Adipocyte (in vitro differentiated cells): ENCODE measurements around the gene VRTN.
"Not testable (repeated sequence)": the region's sequence is repeated elsewhere in the genome, so short reads cannot be mapped to it uniquely, and the experiment has no call there.

Source experiments
- DNase-seq: peaks from one replicate; pipeline ENCODE4 v3.0.0-alpha.2; 2015; ENCODE audit warnings: low read depth
- H3K27me3 ChIP-seq: replicated peaks from 2 replicates; pipeline ENCODE4 v1.7.0; 2013; ENCODE audit warnings: mild to moderate bottlenecking, low read length, moderate library complexity; ENCODE audit not compliant: control insufficient read depth, insufficient read depth
- H3K36me3 ChIP-seq: 2 replicates; pipeline ENCODE4 v1.7.0; 2013; ENCODE audit warnings: low read length, mild to moderate bottlenecking, moderate library complexity; ENCODE audit not compliant: control insufficient read depth, insufficient read depth, severe bottlenecking
- H3K4me1 ChIP-seq: 2 replicates; pipeline ENCODE4 v1.7.0; 2013; ENCODE audit warnings: mild to moderate bottlenecking, low read length, moderate library complexity; ENCODE audit not compliant: control insufficient read depth, insufficient read depth
- H3K4me3 ChIP-seq: 2 replicates; pipeline ENCODE4 v1.7.0; 2013; ENCODE audit warnings: mild to moderate bottlenecking, low read length, moderate library complexity
- H3K9ac ChIP-seq: 2 replicates; pipeline ENCODE4 v1.7.0; 2013; ENCODE audit warnings: mild to moderate bottlenecking, low read length, moderate library complexity
- H3K9me3 ChIP-seq: 2 replicates; pipeline ENCODE4 v1.7.0; 2013; ENCODE audit warnings: mild to moderate bottlenecking, low read length, moderate library complexity; ENCODE audit not compliant: control insufficient read depth

Gene VRTN

GRCh38 chr14:74314576-74314975 lies 33.7 kb upstream of the VRTN start:
- Histone ChIP-seq H3K27me3 (peaks cover 8% of the 10 kb centered on the region), H3K9ac (no peak overlapping the region), H3K9me3 (no peaks in the 10 kb centered on the region), H3K4me1 (no peaks in the 10 kb centered on the region), H3K36me3 (no peaks in the 10 kb centered on the region), H3K4me3 (no peak overlapping the region)
- DNase-seq = peak; percentile 66

- H3K36me3 ChIP-seq = no peaks in the 10 kb centered on the region
- peak; percentile 76 for DNase-seq
Measured at GRCh38 chr14:74324931-74325361, 23.3 kb upstream of the VRTN start.

DNA sequence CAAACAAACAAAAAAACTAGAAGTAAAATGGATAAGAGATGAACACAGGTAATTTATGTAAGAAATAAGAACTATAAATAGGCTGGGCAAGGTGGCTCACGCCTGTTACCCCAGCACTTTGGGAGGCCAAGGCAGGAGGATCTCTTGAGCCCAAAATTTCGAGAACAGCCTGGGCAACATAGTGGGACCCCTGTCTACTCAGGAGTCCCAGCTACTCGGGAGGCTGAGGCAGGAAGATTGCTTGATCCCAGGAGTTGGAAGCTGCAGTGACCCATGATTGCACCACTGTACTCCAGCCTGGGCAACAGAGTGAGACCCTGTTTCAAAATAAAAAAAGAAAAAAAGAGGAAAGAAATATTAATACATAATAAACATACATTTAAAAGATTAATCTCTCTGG lies 22.8 kb upstream of the VRTN start:
- DNase-seq = no peak
- Histone ChIP-seq H3K9me3 (no peaks in the 10 kb centered on the region), H3K4me3 (no peak overlapping the region), H3K9ac (no peak overlapping the region), H3K4me1 (no peaks in the 10 kb centered on the region), H3K36me3 (no peaks in the 10 kb centered on the region), H3K27me3 (peaks cover 31% of the 10 kb centered on the region)

More at GRCh38 chr14:74324931-74325361, 23.3 kb upstream of the VRTN start:
- no peaks in the 10 kb centered on the region for H3K4me1 ChIP-seq
- H3K9me3 ChIP-seq = no peaks in the 10 kb centered on the region
- peaks cover 31% of the 10 kb centered on the region for H3K27me3 ChIP-seq
- no peak overlapping the region for H3K9ac ChIP-seq
- H3K4me3 ChIP-seq = no peak overlapping the region

GRCh38 chr14:74326369-74327152 lies 21.7 kb upstream of the VRTN start:
- H3K4me3 ChIP-seq = no peak overlapping the region
- DNase-seq = no peak
- no peaks in the 10 kb centered on the region for H3K36me3 ChIP-seq
- H3K9me3 ChIP-seq = no peaks in the 10 kb centered on the region
- H3K27me3 ChIP-seq = peaks cover 28% of the 10 kb centered on the region
- H3K4me1 ChIP-seq = no peaks in the 10 kb centered on the region
- no peak overlapping the region for H3K9ac ChIP-seq

- H3K27me3 ChIP-seq = peaks cover 37% of the 10 kb centered on the region
- DNase-seq, H3K9ac ChIP-seq, H3K9me3 ChIP-seq, H3K36me3 ChIP-seq, H3K4me1 ChIP-seq, H3K4me3 ChIP-seq: not testable (repeated sequence)
Measured at GRCh38 chr14:74329950-74330552, 18.2 kb upstream of the VRTN start.

- peak; percentile 64 for DNase-seq
Measured at GRCh38 chr14:74333909-74334308, 14.4 kb upstream of the VRTN start.

GRCh38 chr14:74346341-74346740 lies 1.9 kb upstream of the VRTN start:
- H3K9ac ChIP-seq = no peak overlapping the region
- no peak for DNase-seq
- peaks cover 59% of the 10 kb centered on the region for H3K27me3 ChIP-seq

More at GRCh38 chr14:74333909-74334308, 14.4 kb upstream of the VRTN start:
- Histone ChIP-seq H3K9me3 (no peaks in the 10 kb centered on the region), H3K36me3 (no peaks in the 10 kb centered on the region), H3K27me3 (peaks cover 38% of the 10 kb centered on the region), H3K4me1 (no peaks in the 10 kb centered on the region), H3K9ac (no peak overlapping the region), H3K4me3 (no peak overlapping the region)

DNA sequence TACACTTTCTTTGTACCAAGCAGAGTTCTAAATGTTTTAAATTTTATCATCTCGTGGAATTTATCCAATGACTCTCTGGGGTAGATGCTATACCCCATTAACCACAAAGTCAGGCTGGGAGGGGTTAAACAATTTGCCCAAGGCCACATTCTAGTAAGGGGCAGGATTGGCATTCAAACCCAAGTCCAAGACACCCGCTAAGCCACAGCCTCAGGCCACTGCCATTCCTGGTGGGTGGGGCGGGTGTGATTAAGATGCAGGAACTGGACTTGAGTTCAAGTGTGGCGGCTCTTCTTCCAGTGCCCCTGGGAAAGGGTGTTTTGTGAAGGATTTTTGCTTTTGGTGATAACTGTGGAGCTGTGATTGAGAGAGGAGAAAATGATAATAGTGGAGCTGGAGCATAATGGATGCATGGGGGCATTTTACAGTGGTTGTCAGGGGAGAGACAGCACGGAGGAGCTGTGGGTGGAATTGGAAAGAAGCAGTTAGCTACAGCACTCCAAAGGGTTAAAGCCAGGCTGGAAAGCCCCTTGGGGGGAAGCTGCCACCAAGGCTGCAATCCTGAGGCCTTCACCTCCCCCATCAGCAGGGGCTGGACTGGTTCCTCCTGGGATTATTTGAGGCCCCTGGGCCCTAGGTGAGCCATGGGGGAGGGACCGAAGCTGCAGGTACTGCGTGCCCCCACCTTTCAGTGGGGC lies 1.0 kb upstream of the VRTN start:
- Histone ChIP-seq H3K9me3 (no peaks in the 10 kb centered on the region), H3K9ac (no peak overlapping the region), H3K36me3 (no peaks in the 10 kb centered on the region), H3K4me1 (no peaks in the 10 kb centered on the region), H3K27me3 (peaks cover 56% of the 10 kb centered on the region), H3K4me3 (no peak overlapping the region)
- no peak for DNase-seq

More at GRCh38 chr14:74346341-74346740, 1.9 kb upstream of the VRTN start:
- H3K9me3 ChIP-seq = no peaks in the 10 kb centered on the region
- no peak overlapping the region for H3K4me3 ChIP-seq
- H3K36me3 ChIP-seq = no peaks in the 10 kb centered on the region
- no peaks in the 10 kb centered on the region for H3K4me1 ChIP-seq

DNA sequence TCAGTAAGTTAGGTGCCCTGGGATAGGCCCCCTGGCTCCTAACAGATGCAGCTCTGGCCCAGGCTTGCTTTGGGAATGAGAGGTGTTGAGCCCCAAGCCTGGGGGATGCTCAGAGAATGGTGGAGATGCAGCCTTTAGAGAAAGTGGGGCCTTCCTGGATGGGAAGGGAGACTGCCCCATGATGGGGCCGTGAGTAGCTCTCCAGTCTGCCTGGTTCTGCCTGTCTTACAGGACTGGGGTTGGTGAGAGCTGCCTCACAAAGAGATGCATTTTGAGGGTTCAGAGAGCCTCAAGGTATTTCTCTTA lies 523 bp upstream of the VRTN start:
- H3K27me3 ChIP-seq = peaks cover 53% of the 10 kb centered on the region
- H3K36me3 ChIP-seq = no peaks in the 10 kb centered on the region
- H3K9me3 ChIP-seq = no peaks in the 10 kb centered on the region
- H3K4me1 ChIP-seq = no peaks in the 10 kb centered on the region
- H3K9ac ChIP-seq = no peak overlapping the region
- no peak overlapping the region for H3K4me3 ChIP-seq
- no peak for DNase-seq

DNA sequence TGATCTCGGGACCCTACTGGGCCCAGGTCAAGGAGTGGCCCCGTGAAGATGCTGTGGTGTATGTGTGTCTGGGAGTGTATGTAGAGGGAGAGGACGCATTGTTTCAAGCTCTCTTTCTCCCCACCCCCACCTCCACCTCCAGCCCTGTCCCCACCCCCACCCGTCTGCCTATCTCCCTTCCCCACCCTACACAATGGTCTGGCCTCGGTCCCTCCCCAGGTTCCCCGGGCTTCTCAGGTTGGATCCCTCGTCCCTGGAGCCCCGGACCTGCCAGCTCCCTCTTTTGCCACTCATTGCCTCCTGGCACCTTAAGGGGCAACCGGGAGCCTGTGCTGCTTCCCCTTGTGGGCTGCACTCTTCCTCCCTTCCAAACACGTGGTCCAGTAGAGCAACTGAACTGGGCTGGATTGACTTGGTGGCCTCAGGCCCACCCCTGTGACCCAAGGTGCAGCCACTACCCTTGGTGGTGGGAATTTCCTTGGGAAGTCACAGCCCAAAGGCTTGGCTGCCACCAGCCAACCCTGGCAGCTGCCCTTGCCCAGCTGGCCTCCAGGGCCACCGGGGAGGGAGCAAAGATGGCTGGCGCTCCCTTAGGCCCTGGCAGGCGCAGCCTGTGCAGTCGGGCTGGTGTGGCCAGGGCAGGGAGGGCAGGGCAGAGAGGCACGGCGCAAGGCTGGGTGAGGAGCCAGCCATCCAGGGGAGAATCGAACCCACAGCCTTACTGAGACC lies 628 bp downstream of the VRTN start:
- H3K27me3 ChIP-seq = peaks cover 50% of the 10 kb centered on the region
- DNase-seq = no peak
- H3K4me3 ChIP-seq = no peak overlapping the region
- H3K9ac ChIP-seq = no peak overlapping the region
- no peaks in the 10 kb centered on the region for H3K4me1 ChIP-seq
- H3K9me3 ChIP-seq = no peaks in the 10 kb centered on the region
- no peaks in the 10 kb centered on the region for H3K36me3 ChIP-seq

DNA sequence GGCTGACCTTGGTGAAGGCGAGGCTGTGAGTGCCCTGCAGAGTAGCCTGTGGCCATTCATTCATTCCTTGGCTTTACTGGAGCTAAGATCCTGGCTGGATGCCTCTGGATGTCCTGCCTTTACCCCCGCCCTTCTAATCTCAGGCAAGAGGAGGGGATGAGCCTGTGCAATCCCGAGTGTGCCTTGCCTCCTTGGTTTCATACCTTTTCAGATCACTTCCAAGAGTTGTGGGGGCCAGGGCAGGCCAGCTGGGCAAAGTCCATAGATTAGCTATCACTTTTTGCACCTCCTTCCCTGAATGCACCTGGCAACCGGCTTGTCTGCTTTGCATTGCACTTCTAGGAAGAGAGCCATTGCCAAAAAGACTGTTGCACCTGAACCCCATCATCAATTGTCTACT lies 1.5 kb downstream of the VRTN start:
- Histone ChIP-seq H3K4me3 (no peak overlapping the region), H3K36me3 (no peaks in the 10 kb centered on the region), H3K27me3 (peaks cover 50% of the 10 kb centered on the region), H3K9ac (no peak overlapping the region), H3K4me1 (no peaks in the 10 kb centered on the region), H3K9me3 (no peaks in the 10 kb centered on the region)
- DNase-seq = no peak
